Small intestine (tissue), 7 donors: ENCODE data around the gene CAMTA1. TPM values are rescaled to one million over a fixed set of nuclear protein-coding genes. Genes with fewer than 3 reads are reported as not detected.
A peak's percentile ranks its signal among the peaks of the same experiment; 100 is the strongest.
"Not testable (repeated sequence)": the region's sequence is repeated elsewhere in the genome, so short reads cannot be mapped to it uniquely, and the experiment has no call there.

Source experiments
- DNase-seq, 2 donors: peaks; one replicate each; pipeline versions ENCODE4 v3.0.0 to v3.0.0-alpha.2; 2013
- FAIRE-seq: peaks from 2 replicates; lab custom pipeline; 2012; peaks lifted over from hg19 to GRCh38; lab: Jason Lieb, UNC
- H3K27ac ChIP-seq, 3 donors: one replicate each; pipeline ENCODE4 v1.5.1; 2013; ENCODE audit warnings: low read length in 2 of 3, mild to moderate bottlenecking in 2 of 3, control low read depth in 1 of 3, inconsistent platforms in 1 of 3, low read depth in 1 of 3, moderate library complexity in 1 of 3
- H3K27me3 ChIP-seq, 3 donors: one replicate each; pipeline ENCODE4 v1.6.1; 2013; ENCODE audit warnings: low read length in 3 of 3, inconsistent platforms in 1 of 3; ENCODE audit not compliant: control insufficient read depth in 3 of 3, insufficient read depth in 3 of 3
- H3K36me3 ChIP-seq, 3 donors: one replicate each; pipeline ENCODE4 v1.6.1; 2013; ENCODE audit warnings: low read length in 3 of 3, inconsistent platforms in 1 of 3, low read depth in 1 of 3, mild to moderate bottlenecking in 1 of 3, moderate library complexity in 1 of 3; ENCODE audit not compliant: control insufficient read depth in 3 of 3, insufficient read depth in 2 of 3
- H3K4me1 ChIP-seq, 3 donors: one replicate each; pipeline ENCODE4 v1.6.1; 2013; ENCODE audit warnings: low read length in 2 of 3, inconsistent platforms in 1 of 3, low read depth in 1 of 3, mild to moderate bottlenecking in 1 of 3, moderate library complexity in 1 of 3; ENCODE audit not compliant: control insufficient read depth in 3 of 3, insufficient read depth in 2 of 3
- H3K4me3 ChIP-seq, 3 donors: one replicate each; pipeline ENCODE4 v1.5.1; 2013; ENCODE audit warnings: low read length in 3 of 3, control low read depth in 1 of 3, inconsistent platforms in 1 of 3, low read depth in 1 of 3, mild to moderate bottlenecking in 1 of 3, moderate library complexity in 1 of 3
- H3K9me3 ChIP-seq, 2 donors: one replicate each; pipeline ENCODE4 v1.6.1; 2013; ENCODE audit warnings: low read depth in 1 of 2, low read length in 1 of 2; ENCODE audit not compliant: control insufficient read depth in 2 of 2, insufficient read depth in 1 of 2
- WGBS, 3 donors: extraction: QIAGEN DNeasy Blood & Tissue Kit; methylation state at CpG; one replicate each; pipeline ENCODE4 v1.1.7; 2013; 5-methylcytosine and 5-hydroxymethylcytosine counted together
- polyA plus RNA-seq, 4 donors: library from polyadenylated mRNA; stranded (reverse) in 3 of 4; unstranded in 1 of 4; fragments of 200-250 nt in 3 of 4; fragments of 120-200 nt in 1 of 4; gene quantifications; one replicate each; pipeline versions ENCODE4 v1.2.1 to v1.2.3, GENCODE V29; 2013
- donor health status: healthy with polysubstance abuse.
- donor health status: control.
- donor health status: control.
- donor health status: Bipolar disorder and iron deficiency.
- donor health status: healthy.

The CAMTA1 gene
- polyA plus RNA-seq, 4 donors: 57.6 to 177 (median 147) TPM

- peaks cover 4 to 24% (median 18%) of the 10 kb centered on the region in 3 donors for H3K4me1 ChIP-seq
- WGBS, 3 donors: 17 to 58% (median 34%) methylated on average over 10 of the region's 10 CpGs
These were observed 37.5 kb downstream of the CAMTA1 start for GRCh38 chr1:6822530-6823359.

GRCh38 chr1:6823793-6824192 is 38.5 kb downstream of the CAMTA1 start:
- peak; percentile 75 to 85 for DNase-seq
- no peak overlapping the region for H3K4me3 ChIP-seq
- peaks cover 4 to 24% (median 17%) of the 10 kb centered on the region in 3 donors for H3K4me1 ChIP-seq
- FAIRE-seq: peak; percentile 80
- no peaks in the 10 kb centered on the region for H3K27me3 ChIP-seq
- H3K36me3 ChIP-seq: no peaks in the 10 kb centered on the region
- H3K9me3 ChIP-seq: no peaks in the 10 kb centered on the region
- peak overlapping the region in 2 of 3 donors; percentile 41 to 93 for H3K27ac ChIP-seq

More at GRCh38 chr1:6822530-6823359, 37.5 kb downstream of the CAMTA1 start:
- peak overlapping the region; percentile 68 to 93 (median 78) for H3K27ac ChIP-seq
- FAIRE-seq: peak; percentile 90
- peak overlapping the region in 2 of 3 donors; percentile 19 to 28 for H3K4me3 ChIP-seq
- peak; percentile 88 to 95 for DNase-seq
- no peaks in the 10 kb centered on the region for H3K9me3 ChIP-seq
- no peaks in the 10 kb centered on the region for H3K36me3 ChIP-seq
- H3K27me3 ChIP-seq: no peaks in the 10 kb centered on the region

GRCh38 chr1:6824665-6825368 is 39.6 kb downstream of the CAMTA1 start:
- FAIRE-seq (no peak), DNase-seq (no peak)
- H3K27ac ChIP-seq: peak overlapping the region in 2 of 3 donors; percentile 20 to 93
- H3K36me3 ChIP-seq: peaks cover 0 to 3% (median 0%) of the 10 kb centered on the region in 3 donors
- H3K27me3 ChIP-seq: no peaks in the 10 kb centered on the region
- H3K4me3 ChIP-seq: no peak overlapping the region
- no peaks in the 10 kb centered on the region for H3K9me3 ChIP-seq
- H3K4me1 ChIP-seq: peaks cover 4 to 17% (median 11%) of the 10 kb centered on the region in 3 donors
- 66 to 79% (median 68%) methylated on average over 6 of the region's 6 CpGs for WGBS, 3 donors

GRCh38 chr1:6825828-6826227 is 40.6 kb downstream of the CAMTA1 start:
- DNase-seq (no peak), FAIRE-seq (no peak)
- Histone ChIP-seq H3K9me3 (no peaks in the 10 kb centered on the region), H3K4me3 (no peak overlapping the region), H3K27ac (peak overlapping the region in 2 of 3 donors; percentile 41 to 65), H3K27me3 (no peaks in the 10 kb centered on the region), H3K36me3 (peaks cover 0 to 3% (median 0%) of the 10 kb centered on the region in 3 donors), H3K4me1 (peaks cover under 1 to 7% (median 2%) of the 10 kb centered on the region in 3 donors)
- 42 to 59% (median 43%) methylated on average over 4 of the region's 4 CpGs for WGBS, 3 donors

- H3K4me3 ChIP-seq: no peak overlapping the region
- 77 to 85% (median 81%) methylated on average over 3 of the region's 3 CpGs for WGBS, 3 donors
- no peaks in the 10 kb centered on the region for H3K9me3 ChIP-seq
- FAIRE-seq (no peak), DNase-seq (no peak)
- no peaks in the 10 kb centered on the region for H3K27me3 ChIP-seq
- H3K4me1 ChIP-seq: peaks cover 0 to 3% (median 2%) of the 10 kb centered on the region in 3 donors
- H3K36me3 ChIP-seq: peaks cover 0 to 3% (median 0%) of the 10 kb centered on the region in 3 donors
- H3K27ac ChIP-seq: no peak overlapping the region
These were observed 41.8 kb downstream of the CAMTA1 start for GRCh38 chr1:6827079-6827478.

- H3K27me3 ChIP-seq: no peaks in the 10 kb centered on the region
- H3K4me3 ChIP-seq: no peak overlapping the region
- peaks cover 0 to 3% (median 2%) of the 10 kb centered on the region in 3 donors for H3K4me1 ChIP-seq
- FAIRE-seq (no peak), DNase-seq (no peak)
- H3K27ac ChIP-seq: no peak overlapping the region
- 88 to 97% (median 95%) methylated on average over 10 of the region's 10 CpGs for WGBS, 3 donors
- H3K9me3 ChIP-seq: no peaks in the 10 kb centered on the region
- H3K36me3 ChIP-seq: peaks cover 0 to 3% (median 0%) of the 10 kb centered on the region in 3 donors
These were observed 42.4 kb downstream of the CAMTA1 start for GRCh38 chr1:6827630-6828165.

- no peaks in the 10 kb centered on the region for H3K27me3 ChIP-seq
- DNase-seq (no peak), FAIRE-seq (no peak)
- 44 to 81% (median 67%) methylated on average over 1 of the region's 1 CpG for WGBS, 3 donors
- H3K36me3 ChIP-seq: peaks cover 0 to 15% (median 0%) of the 10 kb centered on the region in 3 donors
- H3K4me1 ChIP-seq: no peaks in the 10 kb centered on the region
- no peak overlapping the region for H3K27ac ChIP-seq
- no peaks in the 10 kb centered on the region for H3K9me3 ChIP-seq
- no peak overlapping the region for H3K4me3 ChIP-seq
These were observed 46.1 kb downstream of the CAMTA1 start for GRCh38 chr1:6831366-6831765.

GRCh38 chr1:6832006-6832405 is 46.8 kb downstream of the CAMTA1 start:
- WGBS, 3 donors: 83 to 90% (median 89%) methylated on average over 2 of the region's 2 CpGs
- not testable (repeated sequence) for H3K27me3 ChIP-seq, H3K27ac ChIP-seq, H3K4me3 ChIP-seq, H3K4me1 ChIP-seq, DNase-seq, H3K9me3 ChIP-seq, FAIRE-seq
- peaks cover 0 to 17% (median 0%) of the 10 kb centered on the region in 3 donors for H3K36me3 ChIP-seq
